ENCODE data around the gene CAMK2D. TPM values are rescaled to one million over a fixed set of nuclear protein-coding genes. Genes with fewer than 3 reads are reported as not detected.

CAMK2D gene
- total RNA-seq = 25.2 and 32.6 TPM in 2 replicates

GRCh38 chr4:113761620-113762185, at the start of gene CAMK2D:
Gene CAMK2D (minus strand): TSS chr4:113761738. CDS start chr4:113761068, 670 bp downstream.

Other genes with a start within 250 kb of the CAMK2D start
- gene ARSJ, start 217.9 kb upstream of the CAMK2D start, total RNA-seq = 27.6 TPM in 2 replicates